Muscle of leg (tissue), 11 donors: ENCODE data around the gene NFIA. TPM values are rescaled to one million over a fixed set of nuclear protein-coding genes. Genes with fewer than 3 reads are reported as not detected.

Experiments used
- DNase-seq: peaks from one replicate; pipeline ENCODE4 v3.0.0; 2013
- H3K27ac ChIP-seq: one replicate; pipeline ENCODE4 v1.5.1; 2013; ENCODE audit warnings: mild to moderate bottlenecking, low read length, control low read depth
- H3K27me3 ChIP-seq: one replicate; pipeline ENCODE4 v1.6.1; 2013; ENCODE audit warnings: low read length; ENCODE audit not compliant: control insufficient read depth, insufficient read depth
- H3K36me3 ChIP-seq: one replicate; pipeline ENCODE4 v1.6.1; 2013; ENCODE audit warnings: low read length; ENCODE audit not compliant: control insufficient read depth, insufficient read depth
- H3K4me1 ChIP-seq: one replicate; pipeline ENCODE4 v1.6.1; 2013; ENCODE audit warnings: low read length; ENCODE audit not compliant: control insufficient read depth, insufficient read depth
- H3K4me3 ChIP-seq: one replicate; pipeline ENCODE4 v1.5.1; 2013; ENCODE audit warnings: low read length, control low read depth
- H3K9me3 ChIP-seq: replicated peaks from 2 replicates; pipeline ENCODE4 v1.6.1; 2013; ENCODE audit warnings: low read depth, low read length; ENCODE audit not compliant: control insufficient read depth
- WGBS: methylation state at CpG from one replicate; pipeline ENCODE4 v1.1.5; 2013; ENCODE audit warnings: missing lambda C conversion rate; ENCODE audit not compliant: insufficient coverage; 5-methylcytosine and 5-hydroxymethylcytosine counted together
- polyA plus RNA-seq, 8 donors: library from polyadenylated mRNA; unstranded; fragments of 120-200 nt; gene quantifications; one replicate each; pipeline versions ENCODE4 v1.2.1 to v1.2.3, GENCODE V29; 2013; ENCODE audit warnings: inconsistent platforms in 1 of 8, low replicate concordance in 1 of 8; ENCODE audit not compliant: insufficient read length in 8 of 8, insufficient read depth in 1 of 8
- total RNA-seq: library from RNA; stranded (reverse); fragments of 120-200 nt; gene quantifications from one replicate; pipeline ENCODE4 v1.2.4, GENCODE V29; 2013

The NFIA gene
- total and polyA plus RNA-seq, 9 donors = 21.6 to 41.0 (median 29.7) TPM

DNA sequence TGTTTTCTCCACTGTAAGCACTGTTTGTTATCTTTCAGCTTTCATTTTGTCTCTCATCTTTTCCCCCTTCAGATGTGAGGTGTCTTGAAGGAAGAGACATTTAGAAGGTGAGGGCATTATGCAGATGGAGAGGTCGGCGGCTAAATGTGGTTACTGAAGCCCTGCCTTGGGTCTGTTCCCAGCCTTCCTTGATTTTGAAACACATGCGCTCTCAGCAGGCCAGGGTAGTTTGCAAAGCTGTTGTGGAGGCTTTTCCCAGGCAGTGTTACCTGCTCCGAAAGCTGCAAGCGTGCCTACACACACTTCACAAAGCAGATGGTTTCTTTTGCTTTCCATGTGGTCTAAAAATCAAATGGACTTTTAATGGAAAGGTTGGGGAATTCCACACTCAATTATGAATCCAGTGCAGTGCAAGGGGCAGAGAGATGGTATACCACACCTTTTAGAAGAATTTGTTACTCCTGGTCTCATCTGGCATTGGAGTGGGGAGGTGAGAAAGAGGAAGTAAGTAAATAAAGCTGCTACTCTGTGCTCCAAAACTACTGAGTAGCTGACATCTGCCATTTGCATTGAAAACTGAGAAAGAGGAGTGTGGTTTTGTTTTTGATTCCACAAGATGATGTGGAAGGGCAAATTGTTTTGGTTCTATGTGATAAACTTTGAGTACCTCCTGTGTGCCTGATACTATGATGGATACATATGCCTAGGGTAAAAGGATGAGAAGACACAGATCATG is 91.9 kb downstream of the NFIA start:
- peaks cover 10% of the 10 kb centered on the region for H3K36me3 ChIP-seq
- DNase-seq = no peak
- H3K4me3 ChIP-seq = no peak overlapping the region
- no peaks in the 10 kb centered on the region for H3K27me3 ChIP-seq
- no CpG with 5 or more reads among the region's 5 CpGs for WGBS
- H3K4me1 ChIP-seq = peaks cover 15% of the 10 kb centered on the region
- H3K27ac ChIP-seq = no peak overlapping the region
- no peaks in the 10 kb centered on the region for H3K9me3 ChIP-seq

DNA sequence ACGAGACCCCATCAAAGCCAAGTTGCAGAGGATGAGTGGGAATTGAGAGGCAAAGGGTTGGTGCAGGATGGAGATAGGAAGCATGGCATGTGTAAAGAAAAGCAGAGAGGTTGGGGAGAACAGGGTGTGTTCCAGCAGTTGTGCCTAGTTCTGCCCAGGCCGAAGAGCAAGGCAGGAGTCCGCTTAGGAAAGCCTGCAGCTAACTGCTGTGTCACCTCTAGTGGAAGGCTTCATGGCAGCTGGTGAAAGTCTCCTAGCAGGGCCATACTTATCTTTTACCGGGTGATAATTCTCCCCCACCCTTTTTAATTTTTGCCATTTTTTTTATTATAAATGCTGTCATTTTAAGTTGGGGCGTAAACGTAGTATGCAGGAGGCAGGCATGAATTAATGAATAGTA is 93.6 kb downstream of the NFIA start:
- Histone ChIP-seq H3K27ac (no peak overlapping the region), H3K4me3 (no peak overlapping the region), H3K36me3 (peaks cover 10% of the 10 kb centered on the region), H3K27me3 (no peaks in the 10 kb centered on the region), H3K4me1 (peaks cover 11% of the 10 kb centered on the region), H3K9me3 (no peaks in the 10 kb centered on the region)
- 81% methylated on average over 3 of the region's 6 CpGs for WGBS
- DNase-seq = no peak

DNA sequence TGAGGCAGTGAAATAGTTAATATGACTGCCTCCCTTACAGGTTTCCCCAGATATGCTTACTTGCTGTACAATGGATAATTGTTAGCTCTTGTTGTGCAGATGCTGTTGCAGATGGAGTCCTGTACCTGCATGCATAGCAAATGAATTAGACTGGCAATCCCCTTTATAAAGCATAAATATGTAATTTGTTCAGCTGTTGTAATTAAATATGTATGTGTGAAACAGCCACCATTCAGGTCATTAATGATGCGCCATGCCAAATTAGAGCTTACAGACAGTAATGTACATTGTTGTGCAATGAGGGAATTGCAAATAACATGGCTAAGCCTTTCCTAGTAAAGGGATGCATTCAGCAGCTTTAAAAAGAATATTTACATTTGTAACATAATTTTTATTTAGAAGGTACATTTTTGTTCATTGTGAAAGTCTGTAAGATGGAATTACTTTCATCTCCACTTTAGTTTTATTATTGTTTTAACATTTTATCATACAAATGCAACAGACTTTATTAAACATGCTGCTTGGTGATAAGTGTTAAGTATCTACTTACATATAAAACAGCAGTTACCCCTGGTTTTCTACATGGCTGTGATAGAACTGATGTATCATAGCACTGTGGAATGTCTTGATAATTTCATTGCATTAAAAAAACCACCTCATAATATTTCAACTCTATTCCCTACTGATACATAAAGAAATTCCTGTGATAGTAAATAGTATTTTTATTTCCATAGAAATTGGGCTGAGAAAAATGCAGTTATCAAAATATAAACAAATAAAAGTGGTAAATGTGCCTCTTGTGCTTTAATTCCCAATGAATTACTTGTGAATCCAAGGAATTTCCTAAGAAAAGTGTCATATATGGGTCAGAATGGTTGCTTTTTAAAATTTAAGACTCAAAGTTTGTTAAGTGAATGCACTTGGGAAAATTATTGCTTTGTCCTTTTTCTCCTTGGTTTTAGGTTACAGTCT is 99.0 kb downstream of the NFIA start:
- DNase-seq = peak; percentile 61

DNA sequence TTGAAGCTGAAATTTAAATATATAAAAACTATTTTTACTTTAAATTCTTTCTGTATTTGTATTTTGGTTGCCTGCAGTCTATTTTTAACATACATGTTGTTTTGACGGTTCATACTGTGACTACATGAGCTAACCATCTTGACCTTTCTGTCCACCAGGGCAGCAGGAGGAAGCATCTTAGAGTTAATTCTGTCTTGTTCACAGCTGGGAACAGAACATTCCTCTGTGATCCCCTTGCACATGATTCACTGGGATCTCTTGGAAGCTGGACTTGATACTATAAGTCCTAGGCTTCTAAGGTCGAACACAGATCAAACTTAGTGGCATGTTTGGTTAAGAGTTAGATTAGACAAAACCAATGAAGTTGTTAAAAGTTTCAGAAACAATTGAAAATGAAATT is 99.7 kb downstream of the NFIA start:
- H3K27ac ChIP-seq = peak overlapping the region; percentile 91
- peaks cover 20% of the 10 kb centered on the region for H3K4me1 ChIP-seq
- DNase-seq = peak; percentile 90

More for the DNA sequence above, 99.0 kb downstream of the NFIA start:
- H3K4me1 ChIP-seq = peaks cover 16% of the 10 kb centered on the region
- no peaks in the 10 kb centered on the region for H3K36me3 ChIP-seq
- peak overlapping the region; percentile 91 for H3K27ac ChIP-seq
- WGBS = no CpG with 5 or more reads among the region's 1 CpG
- H3K9me3 ChIP-seq = no peaks in the 10 kb centered on the region
- no peaks in the 10 kb centered on the region for H3K27me3 ChIP-seq
- no peak overlapping the region for H3K4me3 ChIP-seq

DNA sequence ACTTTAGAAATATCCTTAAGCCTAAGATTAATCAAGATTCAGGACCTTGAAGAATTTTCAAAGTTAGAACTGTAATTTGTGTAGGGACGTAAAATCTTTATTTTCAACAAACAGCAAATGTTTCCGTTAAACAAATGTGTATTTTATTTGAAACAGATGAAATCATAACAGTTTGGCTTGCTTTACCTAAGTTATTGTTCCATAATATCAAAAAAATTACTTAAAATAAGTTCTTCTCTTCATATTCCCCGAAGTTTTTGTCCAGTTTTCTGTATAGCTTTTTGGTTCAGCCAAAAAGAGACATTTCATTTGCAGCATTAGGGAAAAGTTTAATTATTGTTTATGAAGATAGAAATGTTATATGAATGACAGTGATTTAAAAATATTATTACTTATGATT is 100.1 kb downstream of the NFIA start:
- WGBS = no CpG with 5 or more reads among the region's 3 CpGs
- Histone ChIP-seq H3K27ac (peak overlapping the region; percentile 91), H3K4me1 (peaks cover 24% of the 10 kb centered on the region)

More for the DNA sequence above, 99.7 kb downstream of the NFIA start:
- no peaks in the 10 kb centered on the region for H3K27me3 ChIP-seq
- no CpG with 5 or more reads among the region's 2 CpGs for WGBS
- H3K4me3 ChIP-seq = no peak overlapping the region
- H3K36me3 ChIP-seq = no peaks in the 10 kb centered on the region
- no peaks in the 10 kb centered on the region for H3K9me3 ChIP-seq

DNA sequence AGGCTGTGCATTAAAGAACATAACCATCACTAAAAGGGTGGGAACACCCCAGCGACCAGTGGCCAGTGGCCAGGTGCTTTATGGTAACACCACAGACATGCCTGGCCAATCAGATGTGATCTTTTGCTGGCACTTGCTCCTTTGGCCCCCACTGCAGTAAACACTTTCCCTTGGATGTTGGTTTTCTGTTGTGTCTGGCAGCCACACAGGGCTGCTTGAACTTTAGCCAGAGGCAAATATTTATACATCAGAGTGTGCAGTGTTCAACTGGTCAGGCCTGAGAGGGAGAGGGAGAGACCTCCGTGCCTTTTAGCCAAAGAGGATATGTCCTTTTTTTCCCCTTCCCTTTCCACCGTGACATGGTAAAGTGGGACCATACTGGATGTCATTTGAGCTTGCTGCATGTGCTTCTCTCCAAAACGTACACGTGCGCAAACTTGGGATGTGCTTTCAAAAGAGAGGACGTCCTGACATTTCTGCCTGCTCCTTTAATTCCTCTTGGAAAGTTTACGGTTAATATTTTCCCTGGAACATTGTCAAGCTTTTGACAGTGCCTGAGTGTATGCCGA is 101.2 kb downstream of the NFIA start:
- WGBS = 18% methylated on average over 6 of the region's 9 CpGs
- Histone ChIP-seq H3K4me3 (peak overlapping the region; percentile 35), H3K27me3 (no peaks in the 10 kb centered on the region), H3K36me3 (peaks cover 2% of the 10 kb centered on the region), H3K9me3 (no peaks in the 10 kb centered on the region), H3K27ac (peak overlapping the region; percentile 91), H3K4me1 (peaks cover 25% of the 10 kb centered on the region)
- peak; percentile 95 for DNase-seq

More for the DNA sequence above, 100.1 kb downstream of the NFIA start:
- no peak overlapping the region for H3K4me3 ChIP-seq
- H3K27me3 ChIP-seq = no peaks in the 10 kb centered on the region
- peak; percentile 71 for DNase-seq
- H3K9me3 ChIP-seq = no peaks in the 10 kb centered on the region
- no peaks in the 10 kb centered on the region for H3K36me3 ChIP-seq

DNA sequence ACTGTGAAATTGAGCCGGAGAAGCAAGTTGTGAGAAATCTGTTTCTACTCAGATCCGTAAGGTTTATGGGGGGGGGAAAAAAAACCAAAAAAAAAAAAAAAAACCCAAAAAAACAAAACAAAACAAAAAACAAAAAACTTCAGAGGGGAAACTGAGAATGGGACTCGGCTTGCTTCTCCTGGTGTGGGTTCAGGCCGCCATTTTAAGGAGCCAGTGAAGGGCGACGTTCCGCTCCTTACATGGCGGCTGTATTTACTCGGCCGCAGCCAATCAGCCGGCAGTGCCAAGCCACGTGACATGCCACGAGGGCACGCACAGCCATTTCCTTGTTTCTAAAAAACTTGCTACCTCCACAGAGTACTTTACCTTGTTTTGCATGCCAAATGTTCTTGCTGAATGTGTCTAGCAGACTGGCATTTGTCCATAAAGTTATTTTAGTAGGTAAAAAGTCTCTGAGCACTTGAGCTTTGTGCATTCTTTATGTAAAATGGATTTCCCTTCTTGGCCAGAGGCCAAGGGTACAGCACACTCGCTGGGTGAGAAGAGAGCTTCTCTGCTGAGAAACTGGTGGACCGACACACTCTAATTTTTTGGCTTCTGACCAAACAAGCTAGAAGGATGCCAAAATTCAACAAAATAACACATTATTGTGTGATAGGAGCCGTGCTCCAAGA is 101.8 kb downstream of the NFIA start:
- Histone ChIP-seq H3K27ac (peak overlapping the region; percentile 91), H3K36me3 (peaks cover 2% of the 10 kb centered on the region), H3K4me3 (peak overlapping the region; percentile 35), H3K4me1 (peaks cover 25% of the 10 kb centered on the region), H3K9me3 (no peaks in the 10 kb centered on the region), H3K27me3 (no peaks in the 10 kb centered on the region)
- 0% methylated on average over 14 of the region's 17 CpGs for WGBS
- peak; percentile 98 for DNase-seq

DNA sequence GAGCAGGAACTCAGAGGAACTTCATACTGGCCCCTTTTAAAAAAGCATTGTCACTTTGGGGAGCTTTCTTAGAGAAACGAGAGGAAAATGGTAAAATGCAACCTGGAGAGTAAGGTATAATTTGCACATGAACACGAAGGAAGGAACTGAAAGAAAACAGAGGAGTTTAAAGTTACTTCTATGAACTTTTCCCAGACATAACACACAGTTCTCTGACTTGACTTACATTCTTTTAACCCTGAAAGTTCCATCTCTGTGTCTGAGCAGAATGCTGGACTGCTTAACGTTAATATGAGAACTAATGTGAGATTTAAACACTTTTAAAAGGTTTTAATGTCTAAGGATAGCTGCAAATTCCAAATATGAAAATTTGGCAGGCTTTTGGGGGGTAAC is 102.3 kb downstream of the NFIA start:
- no peak for DNase-seq
- Histone ChIP-seq H3K36me3 (peaks cover 2% of the 10 kb centered on the region), H3K27me3 (no peaks in the 10 kb centered on the region), H3K9me3 (no peaks in the 10 kb centered on the region), H3K4me3 (peak overlapping the region; percentile 35), H3K27ac (peak overlapping the region; percentile 91), H3K4me1 (peaks cover 25% of the 10 kb centered on the region)
- no CpG with 5 or more reads among the region's 3 CpGs for WGBS

DNA sequence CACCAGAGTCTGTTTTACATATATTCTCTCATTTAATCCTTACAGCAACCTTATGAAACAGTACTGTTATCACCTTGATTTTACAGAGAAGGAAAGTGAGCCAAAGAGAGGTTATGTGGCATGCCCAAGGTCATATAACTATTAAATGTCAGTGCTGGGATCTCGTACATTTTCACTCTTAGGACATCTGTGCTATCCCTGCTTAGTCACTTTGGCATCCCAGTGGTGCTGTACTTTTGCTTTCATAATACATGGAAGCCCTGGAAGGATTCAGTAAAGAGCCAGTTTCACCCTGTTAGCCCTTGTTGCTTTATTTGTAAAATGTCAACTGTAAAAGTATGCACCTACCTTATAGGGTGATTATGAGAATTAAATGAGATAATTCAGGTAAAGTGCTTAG is 104.4 kb downstream of the NFIA start:
- H3K27me3 ChIP-seq = no peaks in the 10 kb centered on the region
- no peaks in the 10 kb centered on the region for H3K9me3 ChIP-seq
- H3K36me3 ChIP-seq = peaks cover 2% of the 10 kb centered on the region
- H3K4me3 ChIP-seq = no peak overlapping the region
- no peak for DNase-seq
- peaks cover 28% of the 10 kb centered on the region for H3K4me1 ChIP-seq
- no CpG with 5 or more reads among the region's 1 CpG for WGBS
- peak overlapping the region; percentile 31 for H3K27ac ChIP-seq
